HepG2 (cell line): ENCODE measurements around the gene PRSS36. TPM values are rescaled to one million over a fixed set of nuclear protein-coding genes. Genes with fewer than 3 reads are reported as not detected.
A peak's percentile ranks its signal among the peaks of the same experiment; 100 is the strongest.
"Not testable (repeated sequence)": the region's sequence is repeated elsewhere in the genome, so short reads cannot be mapped to it uniquely, and the experiment has no call there.

Experiments
- ATAC-seq: fragments of 200-7000 bp; cut with Tn5 transposase; 3 replicates; pipeline ENCODE4 v1.9.1; 2020; ENCODE audit warnings: mild to moderate bottlenecking, moderate library complexity
- BruUV-seq: library from RNA; stranded (reverse); fragments of 400-500 nt; replicated peaks from 2 replicates; lab custom pipeline; 2021; lab: Mats Ljungman, UMichigan
- CTCF ChIA-PET: fragments of 300-600 bp; formaldehyde crosslinking; extraction: SDS; loops from one replicate; lab custom pipeline; 2021; ENCODE audit warnings: low total read pairs, inconsistent platforms, low intra/inter-chr PET ratio; lab: Yijun Ruan, JAX
- POLR2A ChIA-PET: fragments of 350-600 bp; sonication (Branson Sonifier 250); formaldehyde crosslinking; loops from one replicate; lab custom pipeline; 2020; ENCODE audit warnings: antibody characterized with exemption, inconsistent platforms; lab: Yijun Ruan, JAX
- DNase-seq: peaks from one replicate; pipeline ENCODE4 v3.0.0-alpha.2; 2015; ENCODE audit warnings: low spot score
- FAIRE-seq: peaks from 3 replicates; lab custom pipeline; 2011; peaks lifted over from hg19 to GRCh38; lab: Jason Lieb, UNC
- H2AFZ ChIP-seq: one replicate; pipeline ENCODE4 v1.6.1; 2011; ENCODE audit warnings: low read length, inconsistent platforms
- H3K27ac ChIP-seq: fragments of 300-600 bp; 3 replicates; pipeline ENCODE4 v1.8.0; 2011; ENCODE audit warnings: mixed run types, mild to moderate bottlenecking, mixed read lengths, low read length, inconsistent platforms; ENCODE audit not compliant: insufficient read depth; ENCODE audit errors: extremely low read length
- H3K27me3 ChIP-seq, 2 experiments: fragments of 200-600 bp in 1 of 2; 2 replicates in 1 of 2; 3 replicates in 1 of 2; pipeline versions ENCODE4 v1.6.0 to v1.8.0; 2011; ENCODE audit warnings: low read length in 2 of 2, mild to moderate bottlenecking in 2 of 2, moderate library complexity in 2 of 2, inconsistent platforms in 1 of 2; ENCODE audit not compliant: insufficient read depth in 2 of 2, control insufficient read depth in 1 of 2
- H3K36me3 ChIP-seq, 2 experiments: fragments of 200-600 bp in 1 of 2; replicated peaks in 1 of 2; 2 replicates in 1 of 2; 3 replicates in 1 of 2; pipeline versions ENCODE4 v1.5.1 to v1.8.0; 2011; ENCODE audit warnings: low read length in 2 of 2, inconsistent platforms in 1 of 2; ENCODE audit not compliant: insufficient read depth in 2 of 2, control insufficient read depth in 1 of 2
- H3K4me1 ChIP-seq: 2 replicates; pipeline ENCODE4 v1.5.1; 2012; ENCODE audit warnings: low read length, inconsistent platforms; ENCODE audit not compliant: insufficient read depth
- H3K4me2 ChIP-seq: 2 replicates; pipeline ENCODE4 v1.6.0; 2011; ENCODE audit warnings: low read depth, low read length, inconsistent platforms
- H3K4me3 ChIP-seq, 3 experiments: fragments of 200-600 bp in 1 of 3; sonication (generic), shearing (Covaris generic) in 1 of 3; replicated peaks in 1 of 3; 2 replicates each; pipeline ENCODE4 v1.5.1; 2011 to 2016; ENCODE audit warnings: low read length in 3 of 3, inconsistent platforms in 2 of 3, low read depth in 2 of 3, mild to moderate bottlenecking in 2 of 3, control low read depth in 1 of 3, mixed read lengths in 1 of 3; ENCODE audit not compliant: insufficient read depth in 1 of 3
- H3K79me2 ChIP-seq: one replicate; pipeline ENCODE4 v1.6.1; 2011; ENCODE audit warnings: low read length, inconsistent platforms; ENCODE audit not compliant: insufficient read depth
- H3K9ac ChIP-seq: 2 replicates; pipeline ENCODE4 v1.6.0; 2011; ENCODE audit warnings: mild to moderate bottlenecking, low read depth, low read length, inconsistent platforms; ENCODE audit not compliant: insufficient read depth
- H3K9me3 ChIP-seq: 2 replicates; pipeline ENCODE4 v1.5.1; 2012; ENCODE audit warnings: mild to moderate bottlenecking, low read length
- H4K20me1 ChIP-seq: 2 replicates; pipeline ENCODE4 v1.6.0; 2011; ENCODE audit warnings: inconsistent platforms, mild to moderate bottlenecking, low read length, moderate library complexity; ENCODE audit not compliant: insufficient read depth
- BHLHE40 ChIP-seq: IDR thresholded peaks from 2 replicates; pipeline ENCODE4 v1.6.1; 2011; ENCODE audit warnings: low read length, improper control_type of control experiment
- CEBPG ChIP-seq: IDR thresholded peaks from 2 replicates; pipeline ENCODE4 v1.6.1; 2016
- KLF12 ChIP-seq: sonication (generic); formaldehyde crosslinking; IDR thresholded peaks from 2 replicates; pipeline ENCODE4 v1.4.0; 2020; ENCODE audit warnings: missing genetic modification reagents, borderline replicate concordance
- MEIS2 ChIP-seq: sonication (generic); formaldehyde crosslinking; IDR thresholded peaks from 2 replicates; pipeline ENCODE4 v1.9.0; 2021; ENCODE audit warnings: mild to moderate bottlenecking, missing genetic modification reagents
- SOX13 ChIP-seq, 3 experiments: fragments of 450-650 bp in 1 of 3; sonication (generic) in 1 of 3; formaldehyde crosslinking in 1 of 3; IDR thresholded peaks in 2 of 3; conservative IDR thresholded peaks in 1 of 3; 2 replicates each; pipeline versions ENCODE4 v1.5.0 to v1.6.1; 2016 to 2020; ENCODE audit warnings: antibody characterized with exemption in 1 of 3, mild to moderate bottlenecking in 1 of 3, missing compliant biosample characterization in 1 of 3, missing genetic modification reagents in 1 of 3, moderate library complexity in 1 of 3
- ZNF207 ChIP-seq: fragments of 450-650 bp; IDR thresholded peaks from 2 replicates; pipeline ENCODE4 v1.6.1; 2016; ENCODE audit warnings: antibody characterized with exemption, borderline replicate concordance
- ZNF704 ChIP-seq: sonication (generic); formaldehyde crosslinking; IDR thresholded peaks from 2 replicates; pipeline ENCODE4 v1.8.1; 2023; ENCODE audit warnings: mild to moderate bottlenecking, inconsistent platforms, moderate library complexity, missing genetic modification reagents, borderline replicate concordance
- WGBS: methylation state at CpG from one replicate; pipeline ENCODE4 v1.1.6; 2017; ENCODE audit warnings: low lambda C conversion rate; 5-methylcytosine and 5-hydroxymethylcytosine counted together
- in situ Hi-C: cut with HindIII; loops from 2 replicates; pipeline ENCODE4 v1.10.0; 2017; ENCODE audit warnings: low pct_unique_long_range_greater_than_20kb; ENCODE audit not compliant: extremely low pct_ligation_motif_present
- intact Hi-C: fragments of 100-400 bp; cut with micrococcal nuclease; formaldehyde crosslinking; loops from one replicate; pipeline ENCODE4 v1.10.0; 2022; ENCODE audit not compliant: unreplicated experiment
- polyA plus RNA-seq, 8 experiments: library from polyadenylated mRNA; depleted of rRNA in 3 of 8; stranded (reverse) in 7 of 8; unstranded in 1 of 8; fragments of >200 nt; fragmentation: Illumina TruSeq in 4 of 8; extraction: Trizol in 4 of 8; gene quantifications; 2 replicates each; pipeline versions ENCODE4 v1.2.1 to v1.2.3, GENCODE V29; 2011 to 2016; ENCODE audit warnings: low read depth in 4 of 8, missing spikeins in 1 of 8, mixed read lengths in 1 of 8; ENCODE audit not compliant: insufficient read depth in 1 of 8
- total RNA-seq, 5 experiments: library from RNA; depleted of rRNA; stranded (reverse); fragments of >200 nt; fragmentation: Illumina TruSeq; extraction: Trizol; gene quantifications; 2 replicates each; pipeline ENCODE4 v1.2.3, GENCODE V29; 2016; ENCODE audit warnings: low read depth in 1 of 5
- TF ChIP-seq, protein P1 (sequence below): sonication (generic); formaldehyde crosslinking; conservative IDR thresholded peaks from 2 replicates; pipeline ENCODE4 v1.4.0; 2020; ENCODE audit warnings: missing genetic modification reagents
- TF ChIP-seq, protein P2 (sequence below): sonication (generic); IDR thresholded peaks from 2 replicates; pipeline ENCODE4 v1.6.1; 2016; ENCODE audit warnings: low read depth, borderline replicate concordance
- TF ChIP-seq, protein P3 (sequence below): sonication (generic); formaldehyde crosslinking; IDR thresholded peaks from 2 replicates; pipeline ENCODE4 v1.4.0; 2020; ENCODE audit warnings: mild to moderate bottlenecking, missing genetic modification reagents

PRSS36 gene
- total and polyA plus RNA-seq, 2 of the 13 experiments (the other 11 are each of a cell fraction or from before 2014, with no cell fraction given), result 1.5 to 2.1 TPM

- TF ChIP-seq, protein P1, sequence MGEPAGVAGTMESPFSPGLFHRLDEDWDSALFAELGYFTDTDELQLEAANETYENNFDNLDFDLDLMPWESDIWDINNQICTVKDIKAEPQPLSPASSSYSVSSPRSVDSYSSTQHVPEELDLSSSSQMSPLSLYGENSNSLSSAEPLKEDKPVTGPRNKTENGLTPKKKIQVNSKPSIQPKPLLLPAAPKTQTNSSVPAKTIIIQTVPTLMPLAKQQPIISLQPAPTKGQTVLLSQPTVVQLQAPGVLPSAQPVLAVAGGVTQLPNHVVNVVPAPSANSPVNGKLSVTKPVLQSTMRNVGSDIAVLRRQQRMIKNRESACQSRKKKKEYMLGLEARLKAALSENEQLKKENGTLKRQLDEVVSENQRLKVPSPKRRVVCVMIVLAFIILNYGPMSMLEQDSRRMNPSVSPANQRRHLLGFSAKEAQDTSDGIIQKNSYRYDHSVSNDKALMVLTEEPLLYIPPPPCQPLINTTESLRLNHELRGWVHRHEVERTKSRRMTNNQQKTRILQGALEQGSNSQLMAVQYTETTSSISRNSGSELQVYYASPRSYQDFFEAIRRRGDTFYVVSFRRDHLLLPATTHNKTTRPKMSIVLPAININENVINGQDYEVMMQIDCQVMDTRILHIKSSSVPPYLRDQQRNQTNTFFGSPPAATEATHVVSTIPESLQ (CRISPR knock-in tag), result no peak
- TF ChIP-seq SOX13 (IDR thresholded peaks at IDR 0.05) (no peak), SOX13 (CRISPR knock-in tag; conservative IDR thresholded peaks at IDR 0.05 in 1 of 2, IDR thresholded peaks at IDR 0.05 in 1 of 2) (no peak), ZNF704 (CRISPR knock-in tag) (no peak), CEBPG (peak; percentile 84), ZNF207 (no peak), KLF12 (CRISPR knock-in tag) (no peak), MEIS2 (CRISPR knock-in tag) (no peak), BHLHE40 (no peak)
- TF ChIP-seq, protein P2, sequence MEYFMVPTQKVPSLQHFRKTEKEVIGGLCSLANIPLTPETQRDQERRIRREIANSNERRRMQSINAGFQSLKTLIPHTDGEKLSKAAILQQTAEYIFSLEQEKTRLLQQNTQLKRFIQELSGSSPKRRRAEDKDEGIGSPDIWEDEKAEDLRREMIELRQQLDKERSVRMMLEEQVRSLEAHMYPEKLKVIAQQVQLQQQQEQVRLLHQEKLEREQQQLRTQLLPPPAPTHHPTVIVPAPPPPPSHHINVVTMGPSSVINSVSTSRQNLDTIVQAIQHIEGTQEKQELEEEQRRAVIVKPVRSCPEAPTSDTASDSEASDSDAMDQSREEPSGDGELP, result no peak
- TF ChIP-seq, protein P3, sequence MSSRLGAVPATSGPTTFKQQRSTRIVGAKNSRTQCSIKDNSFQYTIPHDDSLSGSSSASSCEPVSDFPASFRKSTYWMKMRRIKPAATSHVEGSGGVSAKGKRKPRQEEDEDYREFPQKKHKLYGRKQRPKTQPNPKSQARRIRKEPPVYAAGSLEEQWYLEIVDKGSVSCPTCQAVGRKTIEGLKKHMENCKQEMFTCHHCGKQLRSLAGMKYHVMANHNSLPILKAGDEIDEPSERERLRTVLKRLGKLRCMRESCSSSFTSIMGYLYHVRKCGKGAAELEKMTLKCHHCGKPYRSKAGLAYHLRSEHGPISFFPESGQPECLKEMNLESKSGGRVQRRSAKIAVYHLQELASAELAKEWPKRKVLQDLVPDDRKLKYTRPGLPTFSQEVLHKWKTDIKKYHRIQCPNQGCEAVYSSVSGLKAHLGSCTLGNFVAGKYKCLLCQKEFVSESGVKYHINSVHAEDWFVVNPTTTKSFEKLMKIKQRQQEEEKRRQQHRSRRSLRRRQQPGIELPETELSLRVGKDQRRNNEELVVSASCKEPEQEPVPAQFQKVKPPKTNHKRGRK (CRISPR knock-in tag), result no peak
These were observed 46.6 kb upstream of the PRSS36 start (continued) for GRCh38 chr16:31196324-31197088.

- H3K27me3 ChIP-seq, H3K9me3 ChIP-seq, FAIRE-seq, H2AFZ ChIP-seq, ATAC-seq, H3K27ac ChIP-seq, H3K9ac ChIP-seq, intact Hi-C loops, H3K4me2 ChIP-seq, in situ Hi-C loops, DNase-seq, H3K4me3 ChIP-seq, H3K79me2 ChIP-seq, CTCF ChIA-PET, BruUV-seq: not testable (repeated sequence)
- POLR2A ChIA-PET, result interaction anchor here (1.2 to 4.0 kb wide), 4 partner anchors 12 to 78 kb away, joined by 3 to 34 read pairs (median 4); partner anchors contain the start of genes FUS and KAT8
- Histone ChIP-seq H3K4me1 (peaks cover 18% of the 10 kb centered on the region), H4K20me1 (peaks cover 22% of the 10 kb centered on the region), H3K36me3 (peaks cover 21 to 49% of the 10 kb centered on the region in 2 experiments)
- 94% methylated on average over 11 of the region's 11 CpGs for WGBS
These were observed 46.0 kb upstream of the PRSS36 start for GRCh38 chr16:31195861-31196260.
